HCT116 (cell line): Measurements from ENCODE around the gene BCR. TPM values are rescaled to one million over a fixed set of nuclear protein-coding genes. Genes with fewer than 3 reads are reported as not detected.

ENCODE experiments used
- ATAC-seq: fragments of 200-7000 bp; cut with Tn5 transposase; 2 replicates; pipeline ENCODE4 v1.9.1; 2020; ENCODE audit warnings: mild to moderate bottlenecking, moderate library complexity
- BruUV-seq: library from RNA; stranded (reverse); fragments of 400-500 nt; replicated peaks from 2 replicates; lab custom pipeline; 2021; lab: Mats Ljungman, UMichigan
- CTCF ChIA-PET: fragments of 300-600 bp; sonication (Branson Sonifier 250); formaldehyde crosslinking; loops from one replicate; lab custom pipeline; 2021; ENCODE audit warnings: antibody characterized with exemption; lab: Charles Lee
- POLR2A ChIA-PET: fragments of 300-600, 350-600 bp; sonication (Branson Sonifier 250); formaldehyde crosslinking; loops from one replicate; lab custom pipeline; 2021; ENCODE audit warnings: antibody characterized with exemption; lab: Charles Lee
- RAD21 ChIA-PET, 2 experiments: fragments of 300-600 bp; sonication (Branson Sonifier 250); formaldehyde crosslinking; loops; one replicate each; lab custom pipeline; 2023; ENCODE audit warnings: low total read pairs in 2 of 2; ENCODE audit not compliant: uncharacterized antibody in 2 of 2, unreplicated experiment in 2 of 2, low non-redundant PET in 1 of 2; lab: Charles Lee
- DNase-seq: peaks from one replicate; pipeline ENCODE4 v3.0.0-alpha.2; 2010; ENCODE audit warnings: low read depth, low spot score
- H2AFZ ChIP-seq: fragments of 200-600 bp; shearing (Covaris generic), sonication (generic); 2 replicates; pipeline ENCODE4 v1.6.1; 2017; ENCODE audit warnings: low read depth, mixed run types, mixed read lengths, antibody characterized with exemption, low read length; ENCODE audit not compliant: poor library complexity, severe bottlenecking
- H3K27ac ChIP-seq: 2 replicates; pipeline ENCODE4 v1.5.1; 2012; ENCODE audit warnings: low read depth, low read length
- H3K27me3 ChIP-seq: fragments of 200-600 bp; sonication (generic); 2 replicates; pipeline ENCODE4 v1.6.1; 2016; ENCODE audit warnings: mixed run types, low read length, mixed read lengths; ENCODE audit not compliant: insufficient read depth
- H3K36me3 ChIP-seq, 2 experiments: fragments of 200-500 bp in 1 of 2; fragments of 200-600 bp in 1 of 2; sonication (Bioruptor generic) in 1 of 2; sonication (generic) in 1 of 2; 2 replicates each; pipeline versions ENCODE4 v1.5.1 to v1.6.1; 2014 to 2016; ENCODE audit warnings: low read length in 2 of 2, inconsistent platforms in 1 of 2, mixed read lengths in 1 of 2, mixed run types in 1 of 2; ENCODE audit not compliant: insufficient read depth in 2 of 2, control insufficient read depth in 1 of 2
- H3K4me1 ChIP-seq, 2 experiments: fragments of 200-600 bp in 1 of 2; sonication (generic) in 1 of 2; 2 replicates each; pipeline versions ENCODE4 v1.5.1 to v1.6.1; 2012 to 2017; ENCODE audit warnings: low read length in 2 of 2, inconsistent platforms in 1 of 2, mild to moderate bottlenecking in 1 of 2, mixed read lengths in 1 of 2, mixed run types in 1 of 2, moderate library complexity in 1 of 2; ENCODE audit not compliant: insufficient read depth in 2 of 2, control insufficient read depth in 1 of 2
- H3K4me2 ChIP-seq: fragments of 200-600 bp; sonication (generic); 2 replicates; pipeline ENCODE4 v1.6.1; 2017; ENCODE audit warnings: mixed run types, low read length, mixed read lengths
- H3K4me3 ChIP-seq, 2 experiments: fragments of 200-600 bp in 1 of 2; sonication (generic) in 1 of 2; replicated peaks in 1 of 2; 2 replicates each; pipeline ENCODE4 v1.5.1; 2011 to 2016; ENCODE audit warnings: low read length in 2 of 2, control low read depth in 1 of 2, low read depth in 1 of 2, mild to moderate bottlenecking in 1 of 2, mixed read lengths in 1 of 2, mixed run types in 1 of 2
- H3K79me2 ChIP-seq: fragments of 200-600 bp; sonication (generic); 2 replicates; pipeline ENCODE4 v1.6.1; 2017; ENCODE audit warnings: mild to moderate bottlenecking, mixed run types, low read length, moderate library complexity, mixed read lengths; ENCODE audit not compliant: insufficient read depth
- H3K9ac ChIP-seq: fragments of 200-600 bp; sonication (generic); 2 replicates; pipeline ENCODE4 v1.6.1; 2016; ENCODE audit warnings: low read length, mixed read lengths
- H3K9me2 ChIP-seq: fragments of 200-600 bp; sonication (generic), shearing (Covaris generic); 2 replicates; pipeline ENCODE4 v1.6.1; 2017; ENCODE audit warnings: mixed run types, mild to moderate bottlenecking, moderate library complexity; ENCODE audit not compliant: insufficient read depth
- H3K9me3 ChIP-seq, 2 experiments: fragments of 200-500 bp in 1 of 2; fragments of 200-600 bp in 1 of 2; sonication (Bioruptor generic) in 1 of 2; sonication (generic) in 1 of 2; 2 replicates each; pipeline ENCODE4 v1.6.1; 2014 to 2017; ENCODE audit warnings: low read length in 2 of 2, mixed read lengths in 2 of 2, inconsistent platforms in 1 of 2, low read depth in 1 of 2, mild to moderate bottlenecking in 1 of 2, mixed run types in 1 of 2, moderate library complexity in 1 of 2; ENCODE audit not compliant: control insufficient read depth in 1 of 2, insufficient read depth in 1 of 2
- H4K20me1 ChIP-seq: fragments of 200-600 bp; sonication (generic), shearing (Covaris generic); 2 replicates; pipeline ENCODE4 v1.6.1; 2017; ENCODE audit warnings: mixed run types, mild to moderate bottlenecking, moderate library complexity; ENCODE audit not compliant: insufficient read depth
- ATF3 ChIP-seq: IDR thresholded peaks from 2 replicates; pipeline ENCODE4 v1.6.1; 2012
- intact Hi-C: fragments of 100-400 bp; cut with micrococcal nuclease; formaldehyde crosslinking; loops from 2 replicates; pipeline ENCODE4 v1.10.0; 2022
- total RNA-seq: library from RNA; stranded (reverse); gene quantifications from one replicate; pipeline ENCODE4 v1.2.1, GENCODE V29; 2021; ENCODE audit not compliant: unreplicated experiment
- TF ChIP-seq, protein P1 (sequence below): IDR thresholded peaks from 2 replicates; pipeline ENCODE4 v1.6.1; 2012; ENCODE audit warnings: low read depth

Gene BCR
- total RNA-seq, 1 experiment from 2014 or later = 39.7 TPM

DNA sequence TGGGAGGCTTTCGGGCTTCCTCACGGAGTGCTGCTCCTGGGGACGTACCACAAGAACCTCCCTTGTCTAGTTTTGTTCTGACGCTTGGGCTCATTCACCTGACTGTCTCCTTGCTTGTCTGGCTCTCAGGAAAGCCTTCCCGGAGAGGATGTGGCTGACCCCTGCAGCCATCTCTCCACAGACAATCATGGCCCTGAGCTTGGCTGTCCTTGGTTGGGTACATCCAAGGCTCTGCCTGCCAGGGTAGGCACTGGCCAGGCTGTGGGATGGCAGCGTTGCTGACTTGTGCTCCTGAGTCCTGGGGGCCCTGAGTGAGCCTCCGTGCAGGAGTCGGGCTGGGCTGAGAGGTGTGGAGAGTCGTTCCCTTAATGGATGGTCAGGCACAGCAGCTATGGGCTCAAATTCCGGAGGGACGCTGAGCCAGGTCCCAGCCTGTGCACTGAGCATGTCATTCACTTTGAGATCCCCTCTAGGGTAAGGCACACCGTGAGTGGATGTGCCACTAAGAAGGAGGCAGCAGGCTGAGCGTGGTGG lies 32.8 kb downstream of the BCR start:
- POLR2A ChIA-PET = no interaction called here
- CTCF ChIA-PET = no interaction called here
- no TSS peak for BruUV-seq
- H3K27ac ChIP-seq = no peak overlapping the region
- H3K4me3 ChIP-seq = no peak overlapping the region
- H2AFZ ChIP-seq = no peak overlapping the region
- H3K4me1 ChIP-seq = peaks cover 0 to 11% of the 10 kb centered on the region in 2 experiments; a peak in 1 of 4 replicates
- RAD21 ChIA-PET = interaction anchor here in 1 of 2 experiments (0.7 kb wide), 1 partner anchor 37 kb away, joined by 3 read pairs; no protein-coding TSS in a partner anchor
- no peaks in the 10 kb centered on the region for H3K9me2 ChIP-seq
- ATAC-seq = no peak
- H3K36me3 ChIP-seq = no peaks in the 10 kb centered on the region
- peaks cover 92% of the 10 kb centered on the region for H3K79me2 ChIP-seq
- TF ChIP-seq, protein P1, sequence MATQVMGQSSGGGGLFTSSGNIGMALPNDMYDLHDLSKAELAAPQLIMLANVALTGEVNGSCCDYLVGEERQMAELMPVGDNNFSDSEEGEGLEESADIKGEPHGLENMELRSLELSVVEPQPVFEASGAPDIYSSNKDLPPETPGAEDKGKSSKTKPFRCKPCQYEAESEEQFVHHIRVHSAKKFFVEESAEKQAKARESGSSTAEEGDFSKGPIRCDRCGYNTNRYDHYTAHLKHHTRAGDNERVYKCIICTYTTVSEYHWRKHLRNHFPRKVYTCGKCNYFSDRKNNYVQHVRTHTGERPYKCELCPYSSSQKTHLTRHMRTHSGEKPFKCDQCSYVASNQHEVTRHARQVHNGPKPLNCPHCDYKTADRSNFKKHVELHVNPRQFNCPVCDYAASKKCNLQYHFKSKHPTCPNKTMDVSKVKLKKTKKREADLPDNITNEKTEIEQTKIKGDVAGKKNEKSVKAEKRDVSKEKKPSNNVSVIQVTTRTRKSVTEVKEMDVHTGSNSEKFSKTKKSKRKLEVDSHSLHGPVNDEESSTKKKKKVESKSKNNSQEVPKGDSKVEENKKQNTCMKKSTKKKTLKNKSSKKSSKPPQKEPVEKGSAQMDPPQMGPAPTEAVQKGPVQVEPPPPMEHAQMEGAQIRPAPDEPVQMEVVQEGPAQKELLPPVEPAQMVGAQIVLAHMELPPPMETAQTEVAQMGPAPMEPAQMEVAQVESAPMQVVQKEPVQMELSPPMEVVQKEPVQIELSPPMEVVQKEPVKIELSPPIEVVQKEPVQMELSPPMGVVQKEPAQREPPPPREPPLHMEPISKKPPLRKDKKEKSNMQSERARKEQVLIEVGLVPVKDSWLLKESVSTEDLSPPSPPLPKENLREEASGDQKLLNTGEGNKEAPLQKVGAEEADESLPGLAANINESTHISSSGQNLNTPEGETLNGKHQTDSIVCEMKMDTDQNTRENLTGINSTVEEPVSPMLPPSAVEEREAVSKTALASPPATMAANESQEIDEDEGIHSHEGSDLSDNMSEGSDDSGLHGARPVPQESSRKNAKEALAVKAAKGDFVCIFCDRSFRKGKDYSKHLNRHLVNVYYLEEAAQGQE = no peak
- TF ChIP-seq ATF3 = no peak
- H4K20me1 ChIP-seq = no peaks in the 10 kb centered on the region
- no peak for DNase-seq
- H3K4me2 ChIP-seq = no peak overlapping the region
- intact Hi-C loops = no loop called here
- no peak overlapping the region for H3K9ac ChIP-seq
- H3K9me3 ChIP-seq = no peaks in the 10 kb centered on the region
- H3K27me3 ChIP-seq = no peaks in the 10 kb centered on the region
